BJ (cell line): ENCODE measurements around the gene KRT9. TPM values are rescaled to one million over a fixed set of nuclear protein-coding genes. Genes with fewer than 3 reads are reported as not detected.
"Not testable (repeated sequence)": the region's sequence is repeated elsewhere in the genome, so short reads cannot be mapped to it uniquely, and the experiment has no call there.

Experiments used
- CTCF ChIA-PET: fragments of 350-600 bp; formaldehyde crosslinking; extraction: SDS; loops from one replicate; lab custom pipeline; 2021; ENCODE audit warnings: antibody characterized with exemption, inconsistent platforms; lab: Yijun Ruan, JAX
- POLR2A ChIA-PET: fragments of 300-600 bp; sonication (Branson Sonifier 250); formaldehyde crosslinking; extraction: SDS; loops from one replicate; lab custom pipeline; 2021; ENCODE audit warnings: antibody characterized with exemption; lab: Charles Lee
- DNase-seq: peaks from one replicate; pipeline ENCODE4 v3.0.0-alpha.2; 2011; ENCODE audit warnings: low read depth
- H3K27me3 ChIP-seq: 2 replicates; pipeline ENCODE4 v1.6.0; 2011; ENCODE audit warnings: low read length; ENCODE audit not compliant: control insufficient read depth, insufficient read depth
- H3K36me3 ChIP-seq: 2 replicates; pipeline ENCODE4 v1.5.1; 2011; ENCODE audit warnings: low read length; ENCODE audit not compliant: control insufficient read depth, insufficient read depth
- H3K4me3 ChIP-seq: 2 replicates; pipeline ENCODE4 v1.5.1; 2011; ENCODE audit warnings: low read depth, mild to moderate bottlenecking, control low read depth, low read length
- CTCF ChIP-seq: IDR thresholded peaks from 2 replicates; pipeline ENCODE4 v1.5.1; 2011; ENCODE audit warnings: low read depth, mild to moderate bottlenecking, control low read depth, inconsistent platforms, low read length, moderate library complexity; ENCODE audit not compliant: insufficient read depth
- polyA plus RNA-seq: library from polyadenylated mRNA; depleted of rRNA; stranded (reverse); fragments of >200 nt; gene quantifications from 2 replicates; pipeline ENCODE4 v1.2.3, GENCODE V29; 2011

The KRT9 gene
- polyA plus RNA-seq, 1 experiment: not detected

- no peak for TF ChIP-seq CTCF
- H3K27me3 ChIP-seq: peaks cover 1% of the 10 kb centered on the region; the same call in 1 of the 2 replicates
- no peak for DNase-seq
- no peak overlapping the region for H3K4me3 ChIP-seq
- ChIA-PET CTCF (interaction anchor here (1.2 to 6.2 kb wide), 5 partner anchors 11 to 83 kb away, joined by 3 to 22 read pairs (median 3); no protein-coding TSS in a partner anchor), POLR2A (no interaction called here)
- H3K36me3 ChIP-seq: no peaks in the 10 kb centered on the region
Measured at GRCh38 chr17:41583137-41584127, 11.6 kb upstream of the KRT9 start.

- CTCF ChIA-PET: interaction anchor here (1.4 to 6.2 kb wide), 5 partner anchors 10 to 66 kb away, joined by 3 to 22 read pairs (median 8); no protein-coding TSS in a partner anchor
- H3K27me3 ChIP-seq, POLR2A ChIA-PET: not testable (repeated sequence)
Measured at GRCh38 chr17:41582061-41582968, 10.5 kb upstream of the KRT9 start.

GRCh38 chr17:41581366-41582060 lies 9.7 kb upstream of the KRT9 start:
- no peak for TF ChIP-seq CTCF
- peaks cover 4% of the 10 kb centered on the region; the same call in 1 of the 2 replicates for H3K27me3 ChIP-seq
- POLR2A ChIA-PET: no interaction called here
- DNase-seq: no peak
- no peak overlapping the region for H3K4me3 ChIP-seq
- H3K36me3 ChIP-seq: no peaks in the 10 kb centered on the region
- CTCF ChIA-PET: interaction anchor here (0.7 to 6.2 kb wide), 5 partner anchors 10 to 67 kb away, joined by 3 to 22 read pairs (median 8); no protein-coding TSS in a partner anchor

More at GRCh38 chr17:41582061-41582968, 10.5 kb upstream of the KRT9 start:
- not testable (repeated sequence) for H3K4me3 ChIP-seq, DNase-seq, H3K36me3 ChIP-seq

- no peak for DNase-seq
- POLR2A ChIA-PET: no interaction called here
- Histone ChIP-seq H3K36me3 (no peaks in the 10 kb centered on the region), H3K4me3 (no peak overlapping the region), H3K27me3 (peaks cover 4% of the 10 kb centered on the region; the same call in 1 of the 2 replicates)
- TF ChIP-seq CTCF: no peak
- CTCF ChIA-PET: interaction anchor here (0.7 to 6.2 kb wide), 5 partner anchors 11 to 68 kb away, joined by 3 to 22 read pairs (median 8); no protein-coding TSS in a partner anchor
Measured at GRCh38 chr17:41580687-41581365, 9.0 kb upstream of the KRT9 start.
